BJ (cell line): Measurements from ENCODE around the gene BST1. TPM values are rescaled to one million over a fixed set of nuclear protein-coding genes. Genes with fewer than 3 reads are reported as not detected.
"Not testable (repeated sequence)": the region's sequence is repeated elsewhere in the genome, so short reads cannot be mapped to it uniquely, and the experiment has no call there.

Experiments used
- CTCF ChIA-PET: fragments of 350-600 bp; formaldehyde crosslinking; extraction: SDS; loops from one replicate; lab custom pipeline; 2021; ENCODE audit warnings: antibody characterized with exemption, inconsistent platforms; lab: Yijun Ruan, JAX
- POLR2A ChIA-PET: fragments of 300-600 bp; sonication (Branson Sonifier 250); formaldehyde crosslinking; extraction: SDS; loops from one replicate; lab custom pipeline; 2021; ENCODE audit warnings: antibody characterized with exemption; lab: Charles Lee
- DNase-seq: peaks from one replicate; pipeline ENCODE4 v3.0.0-alpha.2; 2011; ENCODE audit warnings: low read depth
- H3K27me3 ChIP-seq: 2 replicates; pipeline ENCODE4 v1.6.0; 2011; ENCODE audit warnings: low read length; ENCODE audit not compliant: control insufficient read depth, insufficient read depth
- H3K36me3 ChIP-seq: 2 replicates; pipeline ENCODE4 v1.5.1; 2011; ENCODE audit warnings: low read length; ENCODE audit not compliant: control insufficient read depth, insufficient read depth
- H3K4me3 ChIP-seq: 2 replicates; pipeline ENCODE4 v1.5.1; 2011; ENCODE audit warnings: low read depth, mild to moderate bottlenecking, control low read depth, low read length
- CTCF ChIP-seq: IDR thresholded peaks from 2 replicates; pipeline ENCODE4 v1.5.1; 2011; ENCODE audit warnings: low read depth, mild to moderate bottlenecking, control low read depth, inconsistent platforms, low read length, moderate library complexity; ENCODE audit not compliant: insufficient read depth
- polyA plus RNA-seq: library from polyadenylated mRNA; depleted of rRNA; stranded (reverse); fragments of >200 nt; gene quantifications from 2 replicates; pipeline ENCODE4 v1.2.3, GENCODE V29; 2011

Gene BST1
- polyA plus RNA-seq, 1 experiment: 38.5 TPM

DNA sequence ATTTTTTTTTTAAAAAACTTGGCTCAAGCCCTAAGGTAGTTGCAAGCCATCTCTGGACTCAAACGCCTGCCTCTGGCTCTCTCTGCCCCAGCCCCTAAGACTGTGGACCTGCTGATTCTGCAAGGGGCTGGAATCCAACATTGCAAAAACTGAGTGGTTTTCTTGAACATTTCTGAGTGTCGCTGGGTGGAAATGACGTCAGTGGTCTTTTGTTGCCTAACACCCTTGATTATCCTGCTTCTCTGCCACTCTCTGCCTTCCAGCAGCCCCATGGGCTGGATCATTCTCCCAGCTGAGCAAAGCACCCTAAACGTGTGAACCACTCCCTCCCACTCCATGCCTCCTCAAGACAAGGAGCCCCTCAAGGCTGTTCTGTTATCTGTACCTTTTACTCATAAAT lies 16.6 kb downstream of the BST1 start:
- TF ChIP-seq CTCF: no peak
- no peaks in the 10 kb centered on the region for H3K27me3 ChIP-seq
- no peak overlapping the region for H3K4me3 ChIP-seq
- DNase-seq: no peak
- CTCF ChIA-PET: interaction anchor here (0.5 to 1.8 kb wide), 5 partner anchors 10 to 240 kb away, joined by 3 to 8 read pairs (median 3); no protein-coding TSS in a partner anchor
- POLR2A ChIA-PET: no interaction called here
- H3K36me3 ChIP-seq: no peaks in the 10 kb centered on the region

DNA sequence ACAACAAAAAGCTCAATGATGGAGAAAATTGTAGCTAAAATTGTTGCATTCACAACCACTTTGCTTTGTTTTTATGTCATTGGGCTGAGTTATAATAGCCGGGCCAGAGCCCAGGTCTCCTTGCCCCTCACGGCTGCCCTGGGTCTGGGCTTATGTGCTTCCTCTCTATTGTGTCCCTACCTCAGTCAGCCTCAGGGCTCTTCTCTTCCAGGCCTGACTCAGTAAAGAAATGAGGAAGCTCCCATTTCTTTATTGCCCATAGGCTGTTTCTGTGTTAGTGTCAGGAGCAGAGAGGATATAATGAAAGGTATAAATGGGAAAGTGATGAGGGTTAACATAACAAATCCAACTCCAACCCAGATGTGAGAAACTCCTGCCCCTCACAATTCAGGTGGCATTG lies 18.0 kb downstream of the BST1 start:
- ChIA-PET POLR2A (no interaction called here), CTCF (interaction anchor here (0.6 to 1.8 kb wide), 2 partner anchors 8 to 196 kb away, joined by 4 to 8 read pairs; no protein-coding TSS in a partner anchor)
- Histone ChIP-seq H3K36me3 (no peaks in the 10 kb centered on the region), H3K27me3 (no peaks in the 10 kb centered on the region), H3K4me3 (no peak overlapping the region)
- TF ChIP-seq CTCF: no peak
- DNase-seq: no peak

GRCh38 chr4:15725608-15726007 lies 22.7 kb downstream of the BST1 start:
- TF ChIP-seq CTCF: no peak
- Histone ChIP-seq H3K4me3 (no peak overlapping the region), H3K27me3 (no peaks in the 10 kb centered on the region), H3K36me3 (no peaks in the 10 kb centered on the region)
- DNase-seq: no peak
- POLR2A ChIA-PET: no interaction called here
- CTCF ChIA-PET: no interaction called here

DNA sequence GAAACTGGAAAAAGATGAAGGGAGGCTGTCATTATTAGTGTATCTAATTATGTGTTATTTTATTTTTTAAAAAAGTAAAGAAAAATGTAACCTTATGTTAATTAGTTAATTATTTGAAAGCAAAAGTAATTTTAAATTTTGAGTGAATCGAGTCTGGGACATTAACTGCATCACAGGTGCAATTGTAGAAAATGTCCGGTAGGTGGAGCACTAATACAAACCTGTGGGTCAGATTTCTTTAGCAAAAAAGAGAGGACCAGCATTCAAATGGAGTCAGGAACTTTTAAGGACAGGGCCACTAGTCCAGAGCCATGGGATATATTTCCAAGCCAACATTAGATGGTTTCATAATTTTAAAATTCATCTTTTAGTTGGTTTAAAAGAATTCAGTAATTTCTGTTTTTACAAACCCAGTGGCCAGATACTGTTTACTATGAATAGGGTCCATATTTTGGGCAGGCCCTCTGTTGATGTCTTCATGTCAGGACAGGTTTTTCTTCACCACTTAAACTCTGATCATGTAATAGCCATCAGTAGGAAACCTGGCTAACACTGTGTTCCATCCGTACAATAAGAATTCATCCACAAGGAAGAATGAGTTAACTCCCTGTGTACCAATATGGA lies 27.2 kb downstream of the BST1 start:
- peak; percentile 77 for TF ChIP-seq CTCF
- ChIA-PET POLR2A (no interaction called here), CTCF (interaction anchor here (0.8 to 1.9 kb wide), 5 partner anchors 9 to 12 kb away, joined by 3 to 8 read pairs (median 4); no protein-coding TSS in a partner anchor)
- DNase-seq: no peak
- H3K27me3 ChIP-seq: no peaks in the 10 kb centered on the region
- H3K36me3 ChIP-seq: no peaks in the 10 kb centered on the region
- no peak overlapping the region for H3K4me3 ChIP-seq

DNA sequence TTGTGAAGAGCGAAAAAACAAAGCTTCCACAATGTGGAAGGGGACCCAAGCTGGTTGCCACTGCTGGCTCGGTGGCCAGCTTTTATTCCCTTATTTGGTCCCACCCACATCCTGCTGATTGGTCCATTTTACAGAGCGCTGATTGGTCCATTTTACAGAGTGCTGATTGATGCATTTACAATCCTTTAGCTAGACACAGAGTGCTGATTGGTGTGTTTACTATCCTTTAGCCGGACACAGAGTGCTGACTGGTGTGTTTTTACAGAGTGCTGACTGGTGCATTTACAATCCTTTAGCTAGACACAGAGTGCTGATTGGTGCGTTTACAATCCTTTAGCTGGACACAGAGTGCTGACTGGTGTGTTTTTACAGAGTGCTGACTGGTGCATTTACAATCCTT lies 30.2 kb downstream of the BST1 start:
- POLR2A ChIA-PET, H3K36me3 ChIP-seq, DNase-seq, H3K27me3 ChIP-seq, H3K4me3 ChIP-seq: not testable (repeated sequence)
- CTCF ChIA-PET: interaction anchor here (1.1 to 2.1 kb wide), 2 partner anchors 15 to 156 kb away, joined by 3 to 5 read pairs; no protein-coding TSS in a partner anchor

DNA sequence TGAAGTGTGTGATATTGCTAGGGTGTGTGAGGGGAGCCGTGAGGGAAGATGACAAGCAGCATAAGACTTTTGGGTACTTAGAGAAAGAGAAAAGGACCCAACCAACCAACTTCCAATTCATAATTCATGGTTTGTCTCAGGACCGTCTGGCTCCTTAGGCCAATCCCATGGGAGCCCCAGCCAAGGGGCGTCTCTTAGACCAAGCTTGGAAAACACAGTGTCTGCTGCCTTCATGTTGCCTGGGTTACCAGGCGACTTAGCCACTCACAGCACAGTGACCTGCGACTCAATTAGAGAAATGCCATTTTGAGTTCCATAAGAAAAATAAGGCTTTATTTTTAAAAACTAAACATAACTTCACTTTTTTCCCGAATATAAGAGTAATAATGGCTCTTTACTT lies 32.7 kb downstream of the BST1 start:
- H3K4me3 ChIP-seq: no peak overlapping the region
- no peaks in the 10 kb centered on the region for H3K36me3 ChIP-seq
- TF ChIP-seq CTCF: no peak
- ChIA-PET POLR2A (no interaction called here), CTCF (no interaction called here)
- no peaks in the 10 kb centered on the region for H3K27me3 ChIP-seq
- no peak for DNase-seq
